NCI-H1092 (cell line): ENCODE measurements around the gene TEX50.
"Not testable (repeated sequence)": the region's sequence is repeated elsewhere in the genome, so short reads cannot be mapped to it uniquely, and the experiment has no call there.

Source experiments
- DNase-seq: peaks from one replicate; lab custom pipeline; 2025; lab: John Stamatoyannopoulos, UW

Gene TEX50

DNA sequence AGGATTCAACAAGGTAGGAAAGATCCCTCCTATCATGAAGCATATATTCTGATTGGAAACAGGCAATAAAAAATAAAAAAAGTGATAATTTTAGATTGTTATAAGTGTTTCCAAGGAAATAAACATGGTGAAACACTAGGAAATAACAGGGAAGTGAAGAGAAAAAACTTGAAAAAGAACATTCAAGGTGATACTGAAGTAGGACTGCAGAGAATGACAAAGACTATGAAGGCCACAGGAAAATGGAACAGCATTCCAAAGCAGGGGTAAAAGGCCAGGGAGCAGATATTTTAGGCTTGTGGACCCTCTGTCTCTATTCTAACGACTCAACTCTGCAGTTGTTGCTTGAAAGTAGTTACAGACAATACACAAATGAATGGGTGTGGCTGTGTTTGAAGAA lies 26.6 kb downstream of the TEX50 start:
- DNase-seq = no peak

DNA sequence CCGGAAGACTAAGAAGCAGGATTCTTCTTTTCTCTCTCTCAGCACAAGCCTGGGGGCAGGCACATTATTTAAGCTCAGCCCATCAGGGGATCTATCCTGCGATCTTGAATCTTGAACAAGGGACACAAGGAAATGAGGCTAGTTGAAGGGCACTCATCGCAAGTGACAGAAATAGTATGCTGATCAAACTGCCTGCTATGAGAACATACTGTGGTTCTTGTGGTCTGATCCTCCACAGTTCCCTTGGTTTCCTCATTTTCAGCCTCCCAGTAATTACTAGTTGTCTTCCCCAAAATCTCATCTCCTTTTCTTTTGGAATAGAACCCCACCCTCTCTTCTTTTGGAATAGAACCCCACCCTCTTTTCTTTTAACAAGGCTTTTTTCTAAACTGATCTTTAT lies 28.0 kb downstream of the TEX50 start:
- no peak for DNase-seq

DNA sequence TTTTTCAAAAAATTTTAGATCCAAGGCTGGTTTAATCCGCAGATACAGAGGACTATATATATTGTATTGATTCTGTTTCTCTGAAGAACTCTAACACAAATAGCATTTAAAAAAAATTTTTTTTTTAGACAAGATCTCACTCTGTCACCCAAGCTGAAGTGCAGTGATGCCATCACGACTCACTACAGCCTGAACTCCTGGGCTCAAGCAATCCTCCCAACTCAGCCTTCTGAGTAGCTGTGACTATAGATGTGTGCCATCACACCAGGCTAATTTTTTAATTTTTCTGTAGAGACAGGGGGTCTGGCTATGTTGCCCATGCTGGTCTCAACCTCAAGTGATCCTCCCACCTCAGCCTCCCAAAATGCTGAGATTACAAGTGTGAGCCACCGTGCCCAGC lies 31.5 kb downstream of the TEX50 start:
- no peak for DNase-seq

DNA sequence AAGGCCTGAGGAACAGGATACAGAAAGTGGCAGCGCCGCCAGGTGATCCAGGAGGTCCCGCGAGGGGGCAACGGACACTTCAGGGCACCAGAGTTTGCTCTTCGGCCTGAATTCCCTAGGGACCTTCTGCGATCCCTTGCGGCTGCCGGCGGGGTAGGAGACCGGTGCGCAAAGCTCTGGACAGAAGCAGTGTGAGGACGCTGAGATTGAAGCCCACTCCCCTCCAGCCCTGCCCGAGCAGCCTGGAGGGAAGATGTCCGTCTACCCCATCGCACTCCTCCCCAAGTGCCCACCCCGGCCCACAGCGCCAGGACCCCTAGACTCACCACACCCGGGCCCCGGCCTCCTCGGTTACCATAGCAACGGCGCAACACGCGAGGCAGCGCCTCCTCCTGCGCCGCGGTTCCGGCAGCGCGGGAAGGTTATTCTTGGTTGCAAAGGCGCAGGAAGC lies 34.4 kb downstream of the TEX50 start, which contains the start of gene ANKRD45:
Gene ANKRD45, minus strand, starts transcription at position 361 of the 451 bp plus-strand sequence. CDS start 10,433 bp downstream, outside the sequence.
- no peak for DNase-seq

DNA sequence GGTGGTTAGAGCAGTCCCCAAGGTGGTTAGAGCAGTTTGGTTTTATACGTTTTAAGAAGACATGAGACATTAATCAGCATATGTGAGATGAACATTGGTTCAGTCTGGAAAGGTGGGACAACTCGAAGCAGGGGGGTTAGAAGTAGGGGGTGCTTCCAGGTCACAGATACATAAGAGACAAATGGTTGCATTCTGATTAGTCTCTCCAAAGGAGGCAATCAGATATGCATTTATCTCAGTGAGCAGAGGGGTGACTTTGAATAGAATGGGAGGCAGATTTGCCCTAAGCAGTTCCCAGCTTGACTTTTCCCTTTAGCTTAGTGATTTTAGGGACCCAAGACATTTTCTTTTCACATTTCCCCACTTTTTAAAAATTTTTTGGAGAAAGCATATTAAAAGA lies 39.4 kb downstream of the TEX50 start:
- not testable (repeated sequence) for DNase-seq

DNA sequence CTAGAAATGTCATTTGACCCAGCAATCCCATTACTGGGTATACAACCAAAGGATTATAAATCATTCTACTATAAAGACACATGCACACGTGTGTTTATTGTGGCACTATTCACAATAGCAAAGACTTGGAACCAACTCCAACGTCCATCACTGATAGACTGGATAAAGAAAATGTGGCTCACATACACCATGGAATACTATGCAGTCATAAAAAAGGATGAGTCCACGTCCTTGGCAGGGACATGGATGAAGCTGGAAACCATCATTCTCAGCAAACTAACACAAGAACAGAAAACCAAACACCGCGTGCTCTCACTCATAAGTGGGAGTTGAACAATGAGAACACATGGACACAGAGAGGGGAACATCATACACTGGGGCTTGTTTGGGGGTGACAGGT lies 45.0 kb downstream of the TEX50 start:
- not testable (repeated sequence) for DNase-seq

DNA sequence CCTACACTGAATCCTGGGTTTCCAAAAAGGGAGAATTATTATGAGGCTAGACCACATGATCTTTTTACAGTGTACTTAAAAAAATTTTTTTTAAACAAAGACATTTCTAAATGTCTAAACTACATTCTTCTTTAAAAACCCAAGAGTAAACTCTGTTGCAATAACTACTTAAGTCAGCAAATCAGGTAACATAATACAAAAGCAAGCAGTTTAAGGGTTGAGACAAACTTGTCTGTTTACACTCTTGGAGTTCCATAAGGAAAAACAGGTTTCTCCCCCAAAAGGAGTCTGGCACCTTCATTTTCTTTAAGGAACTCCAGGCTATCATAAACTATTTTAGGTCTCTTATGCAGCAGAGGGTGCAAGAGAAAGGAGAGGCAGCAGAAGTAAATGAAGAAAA lies 47.0 kb downstream of the TEX50 start:
- DNase-seq = no peak

DNA sequence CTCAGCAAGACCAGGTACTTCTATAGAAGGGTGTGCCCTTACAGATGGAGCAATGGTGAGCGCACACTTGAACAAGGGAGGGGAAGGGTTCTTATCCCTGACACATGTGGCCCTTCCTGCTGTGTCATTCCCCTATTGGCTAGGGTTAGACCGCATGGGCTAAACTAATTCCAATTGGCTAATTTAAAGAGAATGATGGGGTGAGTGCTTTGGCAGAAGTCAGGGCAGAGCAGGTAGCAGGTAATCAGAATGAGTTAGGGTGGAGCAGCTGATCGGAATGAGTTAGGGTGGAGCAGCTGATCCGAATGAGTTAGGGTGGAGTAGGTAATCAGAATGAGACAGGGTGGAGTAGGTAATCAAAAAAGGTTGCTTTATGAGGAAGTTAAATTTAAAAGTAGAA lies 48.7 kb downstream of the TEX50 start:
- DNase-seq = not testable (repeated sequence)

DNA sequence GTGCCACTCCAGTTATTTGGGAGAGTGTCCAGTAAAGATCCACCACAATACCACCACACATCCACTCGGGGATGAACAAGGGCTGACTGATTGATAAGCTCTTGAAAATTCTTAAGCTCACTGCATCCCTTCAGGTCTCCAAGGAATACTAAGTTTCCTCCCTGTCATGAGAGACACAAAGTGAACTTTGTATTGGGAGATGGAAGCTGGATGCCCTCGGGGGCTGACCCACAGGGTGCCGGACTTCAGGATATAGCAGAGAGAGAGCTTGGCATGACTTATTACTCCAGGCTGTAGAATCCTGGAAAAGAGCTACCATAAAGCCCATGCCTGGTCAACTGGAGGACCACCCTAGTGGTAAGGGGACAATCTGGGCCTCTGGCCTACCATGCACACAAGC lies 50.0 kb downstream of the TEX50 start:
- not testable (repeated sequence) for DNase-seq
